K562 (cell line): ENCODE measurements around the gene GCHFR. TPM values are rescaled to one million over a fixed set of nuclear protein-coding genes. Genes with fewer than 3 reads are reported as not detected.

ENCODE experiments used
- BDP1 ChIP-seq: IDR thresholded peaks from 3 replicates; pipeline ENCODE4 v1.6.1; 2011; ENCODE audit not compliant: insufficient read length, insufficient read depth
- DPF2 ChIP-seq: fragments of 450-650 bp; IDR thresholded peaks from 2 replicates; pipeline ENCODE4 v1.6.1; 2016
- MED1 ChIP-seq: sonication (generic); formaldehyde crosslinking; IDR thresholded peaks from 2 replicates; pipeline ENCODE4 v1.8.1; 2023; ENCODE audit warnings: missing genetic modification reagents, borderline replicate concordance
- MYC ChIP-seq, 2 experiments: fragments of 250-450 bp in 1 of 2; sonication (Bioruptor Pico) in 1 of 2; IDR thresholded peaks; 2 replicates each; pipeline versions ENCODE4 v1.5.1 to v1.6.1; 2012 to 2021; ENCODE audit warnings: low read depth in 2 of 2, borderline replicate concordance in 1 of 2, improper control_type of control experiment in 1 of 2, low read length in 1 of 2, mild to moderate bottlenecking in 1 of 2, moderate library complexity in 1 of 2
- PHF8 ChIP-seq: fragments of 200-600 bp; sonication (generic); IDR thresholded peaks from 2 replicates; pipeline ENCODE4 v1.6.1; 2012; ENCODE audit warnings: mixed run types, mild to moderate bottlenecking, inconsistent platforms, low read length, moderate library complexity, borderline replicate concordance
- RCOR1 ChIP-seq, 2 experiments: IDR thresholded peaks; 2 replicates each; pipeline ENCODE4 v1.6.1; 2012; ENCODE audit warnings: low read depth in 2 of 2, low read length in 2 of 2, borderline replicate concordance in 1 of 2, improper control_type of control experiment in 1 of 2
- SMAD1 ChIP-seq: fragments of 150-350 bp; IDR thresholded peaks from 2 replicates; pipeline ENCODE4 v1.6.1; 2014; ENCODE audit warnings: low read length, low read depth; ENCODE audit not compliant: partially characterized antibody
- TAF7 ChIP-seq: fragments of 450-650 bp; IDR thresholded peaks from 2 replicates; pipeline ENCODE4 v1.6.1; 2016; ENCODE audit warnings: missing genetic modification characterization, missing compliant biosample characterization
- TCF7L2 ChIP-seq: fragments of 150-350 bp; IDR thresholded peaks from 2 replicates; pipeline ENCODE4 v1.6.1; 2016; ENCODE audit warnings: low read depth, mild to moderate bottlenecking, low read length, moderate library complexity
- THAP7 ChIP-seq: fragments of 250-450 bp; sonication (Bioruptor Pico); IDR thresholded peaks from 2 replicates; pipeline ENCODE4 v1.5.0; 2021
- TOE1 ChIP-seq, 2 experiments: fragments of 450-650 bp in 1 of 2; sonication (generic) in 1 of 2; formaldehyde crosslinking in 1 of 2; IDR thresholded peaks; 2 replicates each; pipeline versions ENCODE4 v1.7.1 to v1.8.0; 2016 to 2022; ENCODE audit warnings: borderline replicate concordance in 2 of 2, mild to moderate bottlenecking in 2 of 2, antibody characterized with exemption in 1 of 2, inconsistent platforms in 1 of 2, low read depth in 1 of 2, missing genetic modification reagents in 1 of 2, moderate library complexity in 1 of 2
- ZBTB11 ChIP-seq, 3 experiments: fragments of 200-800 bp in 1 of 3; fragments of 250-450 bp in 1 of 3; fragments of 450-650 bp in 1 of 3; sonication (Bioruptor Pico) in 1 of 3; sonication (Bioruptor generic) in 1 of 3; formaldehyde crosslinking in 1 of 3; IDR thresholded peaks; 2 replicates each; pipeline versions ENCODE4 v1.6.1 to v1.8.0; 2016 to 2022; ENCODE audit warnings: mild to moderate bottlenecking in 2 of 3, missing genetic modification characterization in 2 of 3, missing compliant biosample characterization in 1 of 3, moderate library complexity in 1 of 3
- ZKSCAN3 ChIP-seq: fragments of 250-450 bp; sonication (Bioruptor Pico); IDR thresholded peaks from 2 replicates; pipeline ENCODE4 v1.4.0; 2020
- ZNF197 ChIP-seq: fragments of 200-800 bp; sonication (Bioruptor generic); IDR thresholded peaks from 2 replicates; pipeline ENCODE4 v1.6.1; 2016; ENCODE audit warnings: low read depth, missing genetic modification characterization, missing compliant biosample characterization
- ZNF316 ChIP-seq: fragments of 450-650 bp; IDR thresholded peaks from 2 replicates; pipeline ENCODE4 v1.6.1; 2016
- ZNF431 ChIP-seq: sonication (generic); formaldehyde crosslinking; IDR thresholded peaks from 2 replicates; pipeline ENCODE4 v1.8.0; 2022; ENCODE audit warnings: mild to moderate bottlenecking, missing genetic modification reagents
- ZNF780A ChIP-seq: fragments of 250-450 bp; sonication (Bioruptor Pico); IDR thresholded peaks from 2 replicates; pipeline ENCODE4 v1.5.0; 2021; ENCODE audit warnings: mild to moderate bottlenecking
- polyA plus RNA-seq, 8 experiments: library from polyadenylated mRNA; depleted of rRNA in 4 of 8; stranded (reverse) in 5 of 8; unstranded in 3 of 8; fragments of >200 nt; fragmentation: Nextera tagmentation in 2 of 8; fragmentation: Illumina TruSeq in 1 of 8; extraction: Ambion mirVana in 2 of 8; extraction: Trizol in 1 of 8; gene quantifications; 2 replicates each; pipeline versions ENCODE4 v1.2.1 to v1.2.3, GENCODE V29; 2011 to 2014; ENCODE audit warnings: inconsistent platforms in 1 of 8, missing spikeins in 1 of 8
- total RNA-seq, 7 experiments: library from RNA; depleted of rRNA in 6 of 7; stranded (reverse); fragments of >200 nt in 6 of 7; fragmentation: Illumina TruSeq in 2 of 7; extraction: Trizol in 2 of 7; gene quantifications; 2 replicates each; pipeline versions ENCODE4 v1.2.1 to v1.2.3, GENCODE V29; 2011 to 2021; ENCODE audit warnings: low replicate concordance in 1 of 7

GCHFR gene
- total and polyA plus RNA-seq, 9 of the 15 experiments (the other 6 are each of a cell fraction or from before 2014, with no cell fraction given) = 8.7 to 83.5 (median 20.8) TPM

- TF ChIP-seq ZBTB11 (CRISPR knock-in tag; IDR thresholded peaks at IDR 0.05) (no peak; a peak in 1 of 6 replicates), ZNF431 (CRISPR knock-in tag) (peak; percentile 49; the same call in 1 of the 2 replicates), TCF7L2 (no peak), MED1 (CRISPR knock-in tag) (no peak), BDP1 (no peak), MYC (IDR thresholded peaks at IDR 0.05; ENCODE audit: low read depth, low read length) (no peak; the same call in 1 of the 2 replicates), MYC (CRISPR knock-in tag; IDR thresholded peaks at IDR 0.05; ENCODE audit: borderline replicate concordance, low read depth) (no peak; the same call in 1 of the 2 replicates), TOE1 (IDR thresholded peaks at IDR 0.05; ENCODE audit: borderline replicate concordance) (no peak; the same call in 1 of the 2 replicates), TOE1 (CRISPR knock-in tag; IDR thresholded peaks at IDR 0.05; ENCODE audit: borderline replicate concordance, low read depth) (0 out of 2 replicates have a peak, but pooled peaks have one; percentile 58), DPF2 (no peak), THAP7 (CRISPR knock-in tag) (peak; percentile 86; the same call in 1 of the 2 replicates), ZNF316 (no peak), ZKSCAN3 (no peak), ZNF780A (CRISPR knock-in tag) (no peak), ZNF197 (CRISPR knock-in tag) (no peak), SMAD1 (peak; percentile 27), PHF8 (peak; percentile 71; the same call in 1 of the 2 replicates), TAF7 (tag) (no peak), RCOR1 (IDR thresholded peaks at IDR 0.05; ENCODE audit: borderline replicate concordance in 1 of 2, low read depth in 2 of 2, low read length in 2 of 2) (0 out of 4 replicates have a peak, but pooled peaks of 1 of the 2 experiments have one; percentile 14)
Observed at GRCh38 chr15:40763801-40764628, at the start of gene GCHFR (continued).
